CD4-positive, CD25-positive, alpha-beta regulatory T cell (primary cell): ENCODE data around the gene TRIM38. TPM values are rescaled to one million over a fixed set of nuclear protein-coding genes. Genes with fewer than 3 reads are reported as not detected.

Experiments used
- ATAC-seq, 2 donors: fragments of 150-1000 bp; cut with Tn5 transposase; one replicate each; pipeline ENCODE4 v1.10.0; 2021; ENCODE audit warnings: low read depth in 2 of 2, moderate number of reproducible peaks in 2 of 2, moderate library complexity in 1 of 2
- DNase-seq, 3 donors: peaks; one replicate each; pipeline versions ENCODE4 v3.0.0 to v3.0.0-alpha.2; 2012 to 2022; ENCODE audit warnings: mixed read lengths in 1 of 3
- H3K27ac ChIP-seq: one replicate; pipeline ENCODE4 v1.7.0; 2013; ENCODE audit warnings: mild to moderate bottlenecking, low read length; ENCODE audit not compliant: insufficient read depth, poor library complexity, severe bottlenecking
- H3K27me3 ChIP-seq: one replicate; pipeline ENCODE4 v1.7.0; 2013; ENCODE audit warnings: low read length; ENCODE audit not compliant: control insufficient read depth, insufficient read depth
- H3K36me3 ChIP-seq: one replicate; pipeline ENCODE4 v1.7.0; 2013; ENCODE audit warnings: mild to moderate bottlenecking, low read length, moderate library complexity; ENCODE audit not compliant: control insufficient read depth, insufficient read depth
- H3K4me1 ChIP-seq: 2 replicates; pipeline ENCODE4 v1.7.0; 2013; ENCODE audit warnings: mild to moderate bottlenecking, low read length; ENCODE audit not compliant: insufficient read depth, control insufficient read depth, poor library complexity, severe bottlenecking
- H3K4me3 ChIP-seq: one replicate; pipeline ENCODE4 v1.7.0; 2013; ENCODE audit warnings: low read depth, mild to moderate bottlenecking, low read length, moderate library complexity
- H3K9me3 ChIP-seq, 2 experiments: 1 replicate in 1 of 2; 2 replicates in 1 of 2; pipeline ENCODE4 v1.7.0; 2013; ENCODE audit warnings: low read length in 2 of 2, mild to moderate bottlenecking in 1 of 2, moderate library complexity in 1 of 2; ENCODE audit not compliant: control insufficient read depth in 2 of 2
- H3K27ac Mint-ChIP-seq, 3 donors: one replicate each; pipeline ENCODE4 v1.8.0; 2020 to 2022; ENCODE audit warnings: mild to moderate bottlenecking in 3 of 3, mixed read lengths in 3 of 3, moderate library complexity in 2 of 3
- H3K27me3 Mint-ChIP-seq: one replicate; pipeline ENCODE4 v1.8.0; 2022; ENCODE audit warnings: mild to moderate bottlenecking, mixed read lengths
- H3K36me3 Mint-ChIP-seq: one replicate; pipeline ENCODE4 v1.8.0; 2020; ENCODE audit warnings: mixed read lengths
- H3K4me1 Mint-ChIP-seq, 4 donors: one replicate each; pipeline ENCODE4 v1.8.0; 2020 to 2022; ENCODE audit warnings: mixed read lengths in 4 of 4, mild to moderate bottlenecking in 1 of 4
- H3K4me3 Mint-ChIP-seq, 4 donors: one replicate each; pipeline ENCODE4 v1.8.0; 2020 to 2022; ENCODE audit warnings: mild to moderate bottlenecking in 4 of 4, mixed read lengths in 4 of 4, moderate library complexity in 3 of 4
- H3K9me3 Mint-ChIP-seq, 7 donors: one replicate each; pipeline ENCODE4 v1.8.0; 2020 to 2022; ENCODE audit warnings: mixed read lengths in 7 of 7, mild to moderate bottlenecking in 3 of 7, moderate library complexity in 2 of 7
- polyA plus RNA-seq, 4 donors: library from polyadenylated mRNA; unstranded; fragments of 300-500 nt; fragmentation: Illumina TruSeq; gene quantifications; one replicate each; pipeline ENCODE4 v1.2.3, GENCODE V29; 2021
- total RNA-seq: library from RNA; stranded (reverse); gene quantifications from one replicate; pipeline ENCODE4 v1.2.3, GENCODE V29; 2022

The TRIM38 gene
- total and polyA plus RNA-seq, 5 donors from 2014 or later: 6.6 to 22.9 (median 8.9) TPM

DNA sequence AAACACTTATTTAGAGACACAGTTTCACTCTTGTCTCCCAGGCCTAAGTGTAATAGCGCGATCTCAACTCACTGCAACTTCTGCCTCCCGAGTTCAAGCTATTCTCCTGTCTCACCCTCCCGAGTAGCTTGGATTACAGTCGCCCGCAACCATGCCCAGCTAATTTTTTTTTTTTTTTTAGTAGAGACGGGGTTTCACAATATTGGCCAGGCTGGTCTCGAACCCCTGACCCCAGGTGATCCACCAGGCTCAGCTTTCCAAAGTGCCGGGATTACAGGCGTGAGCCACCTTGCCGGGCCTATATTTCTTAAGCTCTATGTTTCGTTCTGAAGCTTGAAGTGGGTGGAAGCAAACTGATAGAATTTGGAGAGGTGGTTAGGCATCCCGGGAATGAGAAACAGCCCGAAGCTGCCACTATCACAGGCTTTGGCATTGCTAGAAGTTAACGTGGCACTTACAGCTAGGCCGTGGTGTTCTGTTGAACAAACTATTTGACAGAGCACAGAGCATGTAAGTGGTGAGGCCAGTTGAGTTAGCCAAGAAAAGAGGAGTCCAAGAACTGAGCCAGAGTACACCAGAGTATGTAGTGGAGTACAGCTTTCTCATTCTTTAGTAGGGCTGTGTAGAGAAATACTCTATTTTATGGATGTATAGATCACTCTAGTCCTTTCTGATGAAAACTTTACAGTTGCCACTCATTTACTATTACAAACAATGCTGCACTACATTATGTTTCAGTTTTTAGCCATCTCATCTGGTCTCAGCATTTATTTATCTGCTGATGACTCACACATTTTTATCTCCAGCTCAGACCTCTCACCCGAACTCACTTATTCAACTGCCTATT, 62.7 kb downstream of the TRIM38 start:
- Mint-ChIP-seq H3K4me3 (peak overlapping the region; percentile 83 to 98 (median 93)), H3K9me3 (peaks cover 0 to 5% (median 0%) of the 10 kb centered on the region in 7 donors), H3K27me3 (no peaks in the 10 kb centered on the region), H3K36me3 (no peaks in the 10 kb centered on the region), H3K27ac (peak overlapping the region; percentile 92 to 100 (median 100)), H3K4me1 (peaks cover 17 to 50% (median 21%) of the 10 kb centered on the region in 4 donors)
- H3K9me3 ChIP-seq: no peaks in the 10 kb centered on the region
- H3K4me3 ChIP-seq: peak overlapping the region; percentile 93
- no peaks in the 10 kb centered on the region for H3K27me3 ChIP-seq
- ATAC-seq: no peak
- DNase-seq: peak in 1 of 3 donors; percentile 48
- peak overlapping the region; percentile 98 for H3K27ac ChIP-seq
- peaks cover 48% of the 10 kb centered on the region for H3K4me1 ChIP-seq
- H3K36me3 ChIP-seq: no peaks in the 10 kb centered on the region

DNA sequence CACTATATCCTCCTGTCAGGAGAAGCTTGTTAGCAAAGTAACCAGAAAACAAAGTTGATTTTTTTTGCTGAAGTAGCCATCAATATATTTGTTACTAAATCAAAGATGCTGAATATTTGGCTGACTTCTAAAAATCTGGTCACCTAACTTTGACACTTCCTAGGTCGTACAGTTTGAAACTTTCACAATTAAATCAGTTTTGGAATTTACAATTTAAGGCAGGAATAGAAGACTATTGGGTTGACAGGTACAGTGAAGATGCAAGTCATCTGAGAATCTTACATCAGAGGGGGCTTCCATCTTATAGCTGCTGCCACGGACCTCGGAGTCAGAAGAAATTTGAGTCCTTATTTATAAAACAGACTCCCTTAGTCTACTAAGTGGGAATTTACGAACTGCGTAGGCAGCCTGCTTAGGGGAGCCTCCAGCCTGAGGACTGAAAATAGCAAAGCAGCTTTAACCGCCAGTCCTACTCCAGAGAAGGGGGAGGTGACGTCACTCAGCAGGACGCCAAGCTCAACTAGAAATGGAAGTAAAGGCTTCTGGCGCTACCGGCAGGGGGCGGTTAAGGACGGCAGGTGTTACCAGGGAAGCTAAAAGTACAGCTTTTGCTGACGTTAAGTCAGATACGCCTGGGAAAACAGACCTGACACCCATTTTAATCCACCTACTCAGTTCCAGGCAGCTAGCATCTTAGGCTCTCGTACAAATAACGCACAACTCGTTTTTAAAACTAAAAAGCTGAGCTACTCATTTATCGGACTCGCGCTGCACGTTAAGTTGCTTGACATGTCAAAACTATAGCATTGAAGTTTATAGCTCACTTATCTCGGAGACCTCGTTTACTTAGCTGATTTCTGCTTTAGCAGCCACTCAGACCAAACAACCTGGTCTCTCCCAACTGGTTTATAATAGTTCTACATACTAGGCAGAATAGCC, 63.6 kb downstream of the TRIM38 start:
- no peaks in the 10 kb centered on the region for H3K27me3 ChIP-seq
- Mint-ChIP-seq H3K36me3 (no peaks in the 10 kb centered on the region), H3K27ac (peak overlapping the region; percentile 99 to 100 (median 100)), H3K27me3 (no peaks in the 10 kb centered on the region), H3K4me1 (peaks cover 16 to 51% (median 22%) of the 10 kb centered on the region in 4 donors), H3K9me3 (peaks cover 0 to 4% (median 0%) of the 10 kb centered on the region in 7 donors), H3K4me3 (peak overlapping the region; percentile 83 to 98 (median 93))
- DNase-seq (peak; percentile 85 to 97 (median 92)), ATAC-seq (peak; percentile 29 to 41)
- no peaks in the 10 kb centered on the region for H3K9me3 ChIP-seq
- H3K4me1 ChIP-seq: peaks cover 40% of the 10 kb centered on the region
- H3K4me3 ChIP-seq: peak overlapping the region; percentile 93
- no peaks in the 10 kb centered on the region for H3K36me3 ChIP-seq
- H3K27ac ChIP-seq: peak overlapping the region; percentile 98

DNA sequence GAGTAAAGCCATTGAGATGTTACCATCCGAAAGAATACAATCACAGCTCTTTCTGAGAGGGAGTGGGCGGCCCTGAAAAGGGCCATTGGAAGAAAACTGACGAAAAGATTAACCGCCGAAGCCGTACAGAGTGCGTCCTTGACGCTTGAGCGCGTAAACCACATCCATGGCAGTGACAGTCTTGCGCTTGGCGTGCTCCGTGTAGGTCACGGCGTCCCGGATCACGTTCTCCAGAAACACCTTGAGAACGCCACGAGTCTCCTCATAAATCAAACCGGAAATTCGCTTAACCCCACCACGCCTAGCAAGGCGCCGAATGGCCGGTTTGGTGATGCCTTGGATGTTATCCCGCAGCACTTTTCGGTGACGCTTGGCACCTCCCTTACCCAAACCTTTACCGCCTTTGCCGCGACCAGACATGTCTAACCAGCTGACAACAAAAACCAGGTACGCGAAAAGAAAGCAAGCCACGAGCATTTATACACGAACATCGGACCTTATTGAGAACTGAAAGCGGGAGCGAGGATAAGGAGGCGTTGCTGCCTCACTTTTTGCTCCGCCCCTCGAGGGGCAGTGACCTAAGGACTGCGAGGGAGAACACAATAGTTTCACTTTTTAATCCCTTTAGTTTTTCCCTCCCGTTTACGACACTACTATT, 64.4 kb downstream of the TRIM38 start:
- Mint-ChIP-seq H3K4me1 (peaks cover 17 to 54% (median 25%) of the 10 kb centered on the region in 4 donors), H3K27ac (peak overlapping the region; percentile 99 to 100 (median 100)), H3K9me3 (peaks cover 0 to 1% (median 0%) of the 10 kb centered on the region in 7 donors), H3K27me3 (no peaks in the 10 kb centered on the region), H3K36me3 (no peaks in the 10 kb centered on the region), H3K4me3 (peak overlapping the region; percentile 83 to 98 (median 93))
- Histone ChIP-seq H3K36me3 (no peaks in the 10 kb centered on the region), H3K27me3 (no peaks in the 10 kb centered on the region), H3K4me1 (peaks cover 40% of the 10 kb centered on the region), H3K27ac (peak overlapping the region; percentile 98), H3K9me3 (no peaks in the 10 kb centered on the region), H3K4me3 (peak overlapping the region; percentile 93)
- peak; percentile 79 to 81 for ATAC-seq
- DNase-seq: peak; percentile 78 to 99 (median 91)

DNA sequence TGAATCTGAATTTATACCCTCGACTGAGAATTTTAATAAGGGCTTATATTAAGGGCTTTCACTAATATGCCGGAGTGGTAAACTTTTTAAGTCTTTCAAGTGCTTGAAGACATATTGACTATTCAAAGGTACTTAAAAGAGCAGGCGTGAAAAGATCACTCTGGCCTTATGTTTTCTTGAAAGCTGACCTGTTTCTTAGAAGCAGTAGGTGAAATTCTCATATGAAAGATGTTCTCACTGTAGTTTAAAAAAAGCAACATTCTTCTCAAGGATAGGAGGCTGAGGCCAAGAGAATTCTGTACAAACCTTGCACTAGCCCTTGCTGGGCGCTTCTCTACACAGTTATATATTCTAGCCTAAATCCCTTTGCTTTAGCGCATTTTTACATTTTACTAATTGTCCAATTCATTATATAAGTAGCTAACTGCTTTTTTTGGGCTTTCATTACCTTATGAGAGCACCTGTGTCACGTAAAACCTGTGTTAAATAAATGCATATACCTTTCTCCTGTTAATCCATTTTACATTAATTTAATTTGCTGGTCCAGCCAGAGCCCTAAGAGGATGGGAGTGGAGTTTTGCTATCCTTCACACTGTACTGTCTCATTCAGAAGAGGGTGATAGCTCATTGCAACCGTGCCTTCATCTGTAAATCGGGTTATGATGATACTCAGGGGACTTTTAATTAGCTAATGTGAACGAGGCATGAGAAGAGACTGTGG, 65.0 kb downstream of the TRIM38 start:
- no peaks in the 10 kb centered on the region for H3K27me3 Mint-ChIP-seq
- H3K36me3 ChIP-seq: no peaks in the 10 kb centered on the region
- H3K4me1 ChIP-seq: peaks cover 39% of the 10 kb centered on the region
- peak overlapping the region; percentile 98 for H3K27ac ChIP-seq
- H3K9me3 ChIP-seq: no peaks in the 10 kb centered on the region
- H3K4me3 ChIP-seq: peak overlapping the region; percentile 93
- peaks cover 0 to 1% (median 0%) of the 10 kb centered on the region in 7 donors for H3K9me3 Mint-ChIP-seq
- peak overlapping the region; percentile 83 to 98 (median 93) for H3K4me3 Mint-ChIP-seq
- no peaks in the 10 kb centered on the region for H3K36me3 Mint-ChIP-seq
- DNase-seq (no peak), ATAC-seq (no peak)
- H3K27ac Mint-ChIP-seq: peak overlapping the region; percentile 99 to 100 (median 100)
- H3K4me1 Mint-ChIP-seq: peaks cover 12 to 54% (median 23%) of the 10 kb centered on the region in 4 donors
- no peaks in the 10 kb centered on the region for H3K27me3 ChIP-seq

DNA sequence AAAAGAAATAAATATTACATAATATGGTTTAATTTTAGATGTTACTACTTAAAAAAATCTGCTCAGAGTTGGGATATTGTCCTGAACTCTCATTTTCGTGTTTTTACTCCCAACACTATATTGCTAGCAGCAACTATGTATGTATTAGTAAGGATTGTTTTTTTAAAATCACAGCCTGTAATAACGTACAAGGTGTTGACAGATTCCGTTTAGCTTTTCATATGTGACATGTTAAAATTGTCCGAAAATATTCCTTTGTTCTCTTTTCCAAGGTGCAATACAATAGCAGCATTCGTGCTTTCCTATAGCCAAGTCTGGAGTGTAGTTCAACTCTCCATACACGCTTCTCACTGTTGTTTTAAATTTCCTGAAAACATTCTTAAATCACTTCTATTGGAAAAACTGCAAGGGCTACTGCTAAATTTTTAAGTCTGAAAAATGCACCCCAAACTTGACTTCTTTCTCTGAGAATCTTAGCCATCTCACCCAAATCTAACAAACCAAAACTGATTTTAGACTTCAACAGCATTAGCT, 65.7 kb downstream of the TRIM38 start:
- peaks cover 43% of the 10 kb centered on the region for H3K4me1 ChIP-seq
- peaks cover 0 to 1% (median 0%) of the 10 kb centered on the region in 7 donors for H3K9me3 Mint-ChIP-seq
- peak overlapping the region in 1 of 3 donors; percentile 100 for H3K27ac Mint-ChIP-seq
- no peaks in the 10 kb centered on the region for H3K9me3 ChIP-seq
- H3K4me3 Mint-ChIP-seq: peak overlapping the region in 3 of 4 donors; percentile 24 to 98 (median 90)
- no peaks in the 10 kb centered on the region for H3K27me3 Mint-ChIP-seq
- ATAC-seq (no peak), DNase-seq (no peak)
- no peaks in the 10 kb centered on the region for H3K36me3 ChIP-seq
- peak overlapping the region; percentile 93 for H3K4me3 ChIP-seq
- no peaks in the 10 kb centered on the region for H3K36me3 Mint-ChIP-seq
- H3K27ac ChIP-seq: peak overlapping the region; percentile 98
- peaks cover 14 to 54% (median 25%) of the 10 kb centered on the region in 4 donors for H3K4me1 Mint-ChIP-seq
- no peaks in the 10 kb centered on the region for H3K27me3 ChIP-seq

DNA sequence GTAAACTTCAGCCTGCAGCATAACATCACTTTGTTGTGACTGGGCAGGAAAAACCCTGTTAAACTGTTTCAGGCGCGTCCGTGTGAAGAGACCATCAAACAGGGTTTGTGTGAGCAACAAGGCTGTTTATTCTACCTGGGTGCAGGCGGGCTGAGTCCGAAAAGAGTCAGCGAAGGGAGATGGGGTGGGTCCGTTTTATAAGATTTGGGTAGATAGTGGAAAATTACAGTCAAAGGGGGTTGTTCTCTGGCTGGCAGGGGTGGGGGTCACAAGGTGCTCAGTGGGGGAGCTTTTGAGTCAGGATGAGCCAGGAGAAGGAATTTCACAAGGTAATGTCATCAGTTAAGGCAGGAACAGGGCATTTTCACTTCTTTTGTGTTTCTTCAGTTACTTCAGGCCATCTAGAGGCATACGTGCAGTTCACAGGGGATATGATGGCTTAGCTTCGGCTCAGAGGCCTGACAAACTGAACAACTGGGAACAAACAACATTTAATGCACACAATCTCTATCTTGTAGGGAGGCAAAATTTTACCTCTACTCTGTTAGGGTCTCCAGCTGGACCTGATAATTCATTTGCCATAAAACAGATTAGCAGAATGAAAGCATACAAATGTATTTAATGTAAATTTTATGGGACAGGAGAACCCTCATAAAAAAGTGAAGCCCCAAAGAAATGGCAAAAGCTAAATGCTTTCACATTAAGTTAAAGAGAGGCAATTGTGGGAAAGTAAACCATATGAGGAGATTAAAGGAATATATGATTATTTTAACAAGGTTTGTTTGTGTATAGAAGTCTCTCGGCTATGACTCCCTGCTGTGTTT, 66.4 kb downstream of the TRIM38 start:
- Histone ChIP-seq H3K4me1 (peaks cover 48% of the 10 kb centered on the region), H3K27ac (no peak overlapping the region), H3K4me3 (no peak overlapping the region), H3K27me3 (no peaks in the 10 kb centered on the region), H3K9me3 (no peaks in the 10 kb centered on the region), H3K36me3 (no peaks in the 10 kb centered on the region)
- Mint-ChIP-seq H3K4me1 (peaks cover 20 to 58% (median 30%) of the 10 kb centered on the region in 4 donors), H3K36me3 (no peaks in the 10 kb centered on the region), H3K9me3 (peaks cover 0 to 1% (median 0%) of the 10 kb centered on the region in 7 donors), H3K27ac (peak overlapping the region in 2 of 3 donors; percentile 80 to 100), H3K4me3 (peak overlapping the region in 3 of 4 donors; percentile 8 to 90 (median 46)), H3K27me3 (no peaks in the 10 kb centered on the region)
- ATAC-seq (no peak), DNase-seq (peak in 1 of 3 donors; percentile 22)
